IPS-15b (cell line): ENCODE measurements around the gene KATNAL1.
"Not testable (repeated sequence)": the region's sequence is repeated elsewhere in the genome, so short reads cannot be mapped to it uniquely, and the experiment has no call there.

Source experiments
- H3K27me3 ChIP-seq: one replicate; pipeline ENCODE4 v1.6.1; 2013; ENCODE audit warnings: low read length; ENCODE audit not compliant: control insufficient read depth, insufficient read depth
- H3K36me3 ChIP-seq: one replicate; pipeline ENCODE4 v1.6.1; 2013; ENCODE audit warnings: low read length; ENCODE audit not compliant: control insufficient read depth, insufficient read depth
- H3K4me1 ChIP-seq: one replicate; pipeline ENCODE4 v1.6.1; 2013; ENCODE audit warnings: mild to moderate bottlenecking, low read length; ENCODE audit not compliant: control insufficient read depth, insufficient read depth
- H3K4me3 ChIP-seq: one replicate; pipeline ENCODE4 v1.5.1; 2013; ENCODE audit warnings: low read depth, low read length
- H3K9ac ChIP-seq: one replicate; pipeline ENCODE4 v1.6.1; 2013; ENCODE audit warnings: low read depth, mild to moderate bottlenecking, low read length
- H3K9me3 ChIP-seq: one replicate; pipeline ENCODE4 v1.6.1; 2013; ENCODE audit warnings: mild to moderate bottlenecking, low read length; ENCODE audit not compliant: control insufficient read depth, insufficient read depth

KATNAL1 gene

DNA sequence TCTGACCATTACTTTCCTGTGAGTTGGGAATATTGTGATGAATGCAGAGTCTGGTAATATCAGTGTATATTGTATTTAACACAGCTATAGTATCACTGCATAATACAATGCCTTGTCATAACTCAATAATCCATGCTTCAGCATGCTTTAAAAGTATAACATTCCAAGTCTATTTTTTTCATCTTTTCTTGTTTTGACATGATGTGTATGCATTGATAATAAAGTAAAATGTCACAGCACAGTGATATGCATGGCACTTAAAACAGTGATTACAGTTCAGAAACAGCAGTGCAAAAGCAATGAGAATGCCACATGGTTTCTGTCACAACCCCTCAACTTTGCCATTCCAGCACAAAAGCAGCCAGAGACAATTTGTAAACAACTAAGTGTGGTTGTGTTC lies 17.8 kb downstream of the KATNAL1 start:
- Histone ChIP-seq H3K9ac (no peak overlapping the region), H3K36me3 (peaks cover 2% of the 10 kb centered on the region), H3K27me3 (no peaks in the 10 kb centered on the region), H3K9me3 (no peaks in the 10 kb centered on the region), H3K4me1 (peaks cover 2% of the 10 kb centered on the region), H3K4me3 (no peak overlapping the region)

DNA sequence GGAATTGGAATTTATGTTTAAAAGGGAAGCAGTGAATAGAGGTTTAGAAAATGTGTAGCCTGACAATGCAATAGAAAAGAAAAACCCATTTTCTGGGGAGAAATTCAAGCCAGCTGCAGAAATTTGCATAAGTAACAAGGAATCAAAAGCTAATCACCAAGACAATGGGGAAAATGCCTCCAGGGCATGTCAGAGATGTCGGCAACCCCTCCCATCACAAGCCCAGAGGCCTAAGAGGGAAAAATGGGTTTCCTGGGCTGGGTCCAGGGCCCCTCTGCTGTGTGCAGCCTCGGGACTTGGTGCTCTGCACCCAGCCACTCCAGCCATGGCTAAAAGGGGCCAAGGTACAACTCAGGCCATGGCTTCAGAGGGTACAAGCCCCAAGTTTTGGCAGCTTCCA lies 21.3 kb downstream of the KATNAL1 start:
- not testable (repeated sequence) for H3K27me3 ChIP-seq, H3K4me1 ChIP-seq, H3K9me3 ChIP-seq, H3K36me3 ChIP-seq, H3K9ac ChIP-seq, H3K4me3 ChIP-seq

DNA sequence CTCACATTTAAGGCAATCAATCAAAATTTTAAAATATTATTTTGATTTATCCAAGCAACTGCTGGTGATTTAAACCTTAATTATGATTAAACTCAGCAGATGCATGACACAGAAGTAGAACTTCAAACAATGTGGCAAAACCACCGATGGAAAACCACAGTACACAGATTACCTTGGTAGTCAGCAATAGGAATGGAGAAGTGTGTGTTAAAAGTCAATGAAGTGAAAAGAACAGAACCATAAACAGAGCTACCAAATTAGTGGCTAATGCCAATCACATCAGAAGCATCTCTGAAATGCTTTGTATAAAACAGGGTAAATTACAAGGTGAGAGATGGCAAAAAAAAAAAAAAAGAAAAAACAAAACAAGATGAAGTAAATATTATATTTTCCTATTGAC lies 31.2 kb downstream of the KATNAL1 start:
- no peaks in the 10 kb centered on the region for H3K27me3 ChIP-seq
- no peak overlapping the region for H3K9ac ChIP-seq
- H3K4me1 ChIP-seq = no peaks in the 10 kb centered on the region
- H3K36me3 ChIP-seq = no peaks in the 10 kb centered on the region
- H3K9me3 ChIP-seq = no peaks in the 10 kb centered on the region
- no peak overlapping the region for H3K4me3 ChIP-seq

DNA sequence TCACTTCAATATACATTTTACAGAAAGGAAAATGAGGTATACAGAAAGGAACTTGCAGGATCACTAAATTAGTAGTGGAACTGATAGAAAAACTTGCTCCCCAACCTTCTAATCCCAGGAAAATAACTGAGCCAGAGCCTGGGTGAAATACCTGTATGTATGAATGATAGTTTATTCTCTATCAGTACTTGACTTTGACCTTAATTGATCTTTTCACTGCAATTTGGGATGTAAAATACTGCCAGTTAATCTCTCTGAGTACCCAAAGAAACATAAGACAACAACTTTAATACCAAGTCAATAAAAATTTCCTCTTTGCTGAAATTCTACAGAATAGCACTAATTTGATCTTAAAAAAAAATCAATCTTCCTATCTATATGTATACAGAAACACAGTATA lies 33.3 kb downstream of the KATNAL1 start:
- Histone ChIP-seq H3K4me3 (no peak overlapping the region), H3K9ac (no peak overlapping the region), H3K36me3 (no peaks in the 10 kb centered on the region), H3K9me3 (no peaks in the 10 kb centered on the region), H3K4me1 (no peaks in the 10 kb centered on the region), H3K27me3 (no peaks in the 10 kb centered on the region)

DNA sequence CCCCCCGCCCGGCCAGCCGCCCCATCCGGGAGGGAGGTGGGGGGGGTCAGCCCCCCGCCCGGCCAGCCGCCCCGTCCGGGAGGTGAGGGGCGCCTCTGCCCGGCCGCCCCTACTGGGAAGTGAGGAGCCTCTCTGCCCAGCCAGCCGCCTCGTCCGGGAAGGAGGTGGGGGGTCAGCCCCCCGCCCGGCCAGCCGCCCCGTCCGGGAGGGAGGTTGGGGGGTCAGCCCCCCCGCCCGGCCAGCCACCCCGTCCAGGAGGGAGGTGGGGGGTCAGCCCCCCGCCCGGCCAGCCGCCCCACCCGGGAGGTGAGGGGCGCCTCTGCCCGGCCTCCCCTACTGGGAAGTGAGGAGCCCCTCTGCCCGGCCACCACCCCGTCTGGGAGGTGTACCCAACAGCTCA lies 37.3 kb downstream of the KATNAL1 start:
- H3K9me3 ChIP-seq, H3K9ac ChIP-seq, H3K36me3 ChIP-seq, H3K4me3 ChIP-seq, H3K4me1 ChIP-seq, H3K27me3 ChIP-seq: not testable (repeated sequence)

DNA sequence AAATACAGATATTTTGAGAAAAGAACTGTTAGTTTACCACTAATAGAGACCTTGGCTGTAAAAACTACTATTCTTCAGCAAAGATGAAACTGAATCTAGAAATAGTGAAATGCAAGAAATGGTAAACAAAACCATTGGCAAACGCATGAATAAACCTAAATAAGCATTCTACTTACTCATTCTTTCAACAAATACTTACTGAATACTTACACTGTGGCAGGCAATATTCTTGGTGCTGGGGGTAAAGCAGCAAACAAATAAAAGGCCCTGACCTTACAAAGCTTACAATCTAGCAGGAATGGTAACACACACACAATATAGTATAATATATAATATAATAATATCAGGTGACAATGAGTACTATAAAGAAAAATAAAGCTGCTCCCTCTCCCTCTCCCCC lies 38.7 kb downstream of the KATNAL1 start:
- no peaks in the 10 kb centered on the region for H3K9me3 ChIP-seq
- H3K36me3 ChIP-seq = no peaks in the 10 kb centered on the region
- H3K27me3 ChIP-seq = no peaks in the 10 kb centered on the region
- no peak overlapping the region for H3K4me3 ChIP-seq
- no peak overlapping the region for H3K9ac ChIP-seq
- no peaks in the 10 kb centered on the region for H3K4me1 ChIP-seq

DNA sequence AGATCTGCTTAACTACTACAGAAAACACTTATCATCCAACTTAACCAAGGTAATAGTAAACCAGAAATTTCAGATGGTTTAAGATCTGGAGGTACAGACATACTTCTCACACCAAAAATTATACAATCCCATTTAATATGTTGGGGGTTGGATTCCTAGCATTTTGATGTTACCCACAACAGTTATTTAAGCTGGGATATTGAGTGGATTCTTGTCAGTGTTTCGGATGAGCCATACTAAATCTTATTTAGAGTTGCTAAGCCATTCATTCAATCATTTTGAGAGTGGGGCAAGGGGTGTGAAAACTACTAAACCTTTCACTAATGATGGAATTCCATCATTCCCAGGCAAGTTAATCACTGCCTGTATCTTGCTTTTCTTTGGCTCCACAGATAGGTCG lies 40.6 kb downstream of the KATNAL1 start:
- Histone ChIP-seq H3K4me3 (no peak overlapping the region), H3K27me3 (no peaks in the 10 kb centered on the region), H3K9me3 (no peaks in the 10 kb centered on the region), H3K4me1 (no peaks in the 10 kb centered on the region), H3K9ac (no peak overlapping the region), H3K36me3 (no peaks in the 10 kb centered on the region)

DNA sequence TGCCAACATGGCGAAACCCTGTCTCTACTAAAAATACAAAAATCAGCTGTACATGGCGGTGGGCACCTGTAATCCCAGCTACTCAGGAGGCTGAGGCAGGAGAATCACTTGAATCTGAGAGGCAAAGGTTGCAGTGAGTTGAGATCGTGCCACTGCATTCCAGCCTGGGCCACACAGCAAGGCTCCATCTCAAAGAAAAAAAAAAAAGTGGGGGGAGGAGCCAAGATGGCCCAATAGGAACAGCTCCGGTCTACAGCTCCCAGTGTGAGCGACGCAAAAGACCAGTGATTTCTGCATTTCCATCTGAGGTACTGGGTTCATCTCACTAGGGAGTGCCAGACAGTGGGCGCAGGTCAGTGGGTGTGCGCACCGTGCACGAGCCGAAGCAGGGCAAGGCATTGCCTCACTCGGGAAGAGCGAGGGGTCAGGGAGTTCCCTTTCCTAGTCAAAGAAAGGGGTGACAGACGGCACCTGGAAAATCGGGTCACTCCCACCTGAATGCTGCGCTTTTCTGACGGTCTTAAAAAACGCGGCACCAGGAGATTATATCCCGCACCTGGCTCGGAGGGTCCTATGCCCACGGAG lies 48.1 kb downstream of the KATNAL1 start:
- not testable (repeated sequence) for H3K36me3 ChIP-seq, H3K27me3 ChIP-seq, H3K4me3 ChIP-seq, H3K9ac ChIP-seq, H3K9me3 ChIP-seq
- H3K4me1 ChIP-seq = peaks cover 10% of the 10 kb centered on the region

DNA sequence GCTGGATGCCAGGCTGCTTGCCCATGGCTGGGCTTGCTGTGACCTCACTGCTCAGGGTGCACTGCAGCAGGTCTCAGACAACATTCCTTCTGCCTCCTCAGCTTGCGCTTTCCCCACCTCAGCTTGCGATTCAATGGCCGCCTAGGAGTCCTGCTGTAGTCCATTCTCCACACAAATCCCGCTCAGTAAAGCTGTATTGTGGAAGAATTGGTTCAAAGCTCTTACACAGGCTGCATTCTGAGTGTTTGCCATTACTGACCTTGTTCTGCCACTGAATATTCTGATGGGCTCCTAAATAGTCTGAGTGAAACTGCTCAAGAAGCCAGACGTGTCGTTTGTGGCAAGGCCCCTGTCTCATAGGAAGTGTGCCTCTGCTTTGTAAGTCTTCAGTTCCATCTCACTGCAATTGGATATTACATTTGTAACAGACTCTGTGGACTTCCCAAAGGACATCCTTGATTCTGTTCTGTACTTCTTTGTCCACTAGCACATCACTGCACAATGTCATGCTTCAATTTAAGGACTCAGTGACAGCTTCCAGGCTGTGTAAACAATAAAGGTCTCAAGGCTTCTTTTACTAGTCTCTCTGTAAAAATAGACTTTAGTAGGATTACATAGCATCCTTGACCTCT lies 49.8 kb downstream of the KATNAL1 start:
- Histone ChIP-seq H3K27me3 (no peaks in the 10 kb centered on the region), H3K36me3 (no peaks in the 10 kb centered on the region), H3K9ac (no peak overlapping the region), H3K9me3 (no peaks in the 10 kb centered on the region), H3K4me1 (peaks cover 10% of the 10 kb centered on the region), H3K4me3 (no peak overlapping the region)

DNA sequence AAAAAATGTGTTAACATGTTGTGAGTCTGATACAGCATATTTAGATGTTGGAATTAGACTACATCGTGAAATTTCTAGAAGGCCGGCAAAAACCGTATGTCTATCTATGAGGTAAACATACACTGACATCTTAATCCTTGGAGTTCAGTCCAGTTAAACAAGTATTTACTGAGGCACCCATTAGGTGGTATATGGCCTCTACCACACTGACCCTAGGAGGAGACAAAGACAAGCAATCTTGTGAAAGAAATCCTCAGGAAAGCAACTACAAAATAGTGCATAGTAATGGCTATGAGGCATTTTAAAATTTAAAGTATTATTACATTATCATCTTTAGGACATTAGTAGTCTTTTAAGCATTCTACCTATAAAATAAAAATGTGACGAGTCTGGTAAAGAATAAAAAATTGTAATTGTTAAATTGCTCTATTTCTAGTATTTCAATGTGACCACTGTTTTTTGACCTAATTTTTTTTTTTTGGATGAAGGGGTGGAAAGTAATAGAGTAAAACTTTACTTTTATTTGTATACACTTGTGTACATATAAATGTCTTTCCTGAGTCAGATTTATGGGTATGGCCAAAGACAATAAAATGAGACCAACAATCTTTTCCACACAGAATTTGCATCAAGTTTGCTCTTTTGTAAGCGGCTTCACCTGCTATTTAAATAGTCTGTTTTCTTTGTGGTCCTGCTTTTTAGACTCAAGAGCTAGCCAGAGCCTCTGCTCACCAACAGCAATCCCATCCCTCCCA lies 50.5 kb downstream of the KATNAL1 start:
- H3K4me1 ChIP-seq = peaks cover 10% of the 10 kb centered on the region

DNA sequence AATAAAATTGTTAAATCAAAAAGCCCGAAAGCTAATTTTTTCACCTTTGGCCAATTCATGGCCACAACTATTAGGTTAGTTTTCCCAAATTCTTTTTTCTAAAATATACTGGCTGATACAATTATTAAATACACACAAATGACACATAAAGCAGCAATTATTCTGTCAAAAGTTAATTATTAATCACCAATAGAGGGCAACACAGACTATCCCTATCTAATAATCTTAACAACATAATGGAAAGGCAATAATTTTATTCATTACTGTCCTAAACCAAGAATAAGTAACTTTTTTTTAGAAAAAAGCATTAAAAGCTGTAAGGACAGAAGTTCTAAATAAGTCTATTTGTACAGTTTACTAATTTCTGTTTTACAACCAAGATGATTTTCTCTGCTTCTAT lies 51.7 kb downstream of the KATNAL1 start:
- H3K4me1 ChIP-seq = peaks cover 10% of the 10 kb centered on the region
- no peaks in the 10 kb centered on the region for H3K9me3 ChIP-seq
- no peak overlapping the region for H3K9ac ChIP-seq
- H3K27me3 ChIP-seq = no peaks in the 10 kb centered on the region
- no peak overlapping the region for H3K4me3 ChIP-seq
- H3K36me3 ChIP-seq = no peaks in the 10 kb centered on the region

More for the DNA sequence above, 50.5 kb downstream of the KATNAL1 start:
- no peaks in the 10 kb centered on the region for H3K27me3 ChIP-seq
- H3K4me3 ChIP-seq = no peak overlapping the region
- H3K9ac ChIP-seq = no peak overlapping the region
- no peaks in the 10 kb centered on the region for H3K9me3 ChIP-seq
- H3K36me3 ChIP-seq = no peaks in the 10 kb centered on the region

DNA sequence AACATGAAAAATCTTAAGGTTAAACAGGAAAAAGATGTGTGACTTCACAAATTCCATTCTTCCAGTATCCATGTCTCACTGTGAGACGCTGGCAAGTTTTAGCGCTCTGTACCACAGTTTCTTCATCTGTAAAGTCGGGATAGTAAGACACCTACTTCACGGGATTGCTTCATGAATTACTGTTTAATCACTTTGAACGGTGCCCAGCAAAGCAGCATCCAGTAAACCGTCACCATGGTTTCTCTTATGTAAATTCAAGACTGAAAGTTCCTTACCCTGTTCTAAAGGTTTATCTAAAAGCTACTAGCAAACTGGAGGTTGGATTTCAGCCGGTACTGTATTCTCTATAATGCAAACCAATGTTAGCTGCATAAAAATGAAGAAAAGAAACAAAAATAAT lies 53.5 kb downstream of the KATNAL1 start:
- Histone ChIP-seq H3K9ac (no peak overlapping the region), H3K4me3 (no peak overlapping the region), H3K4me1 (peaks cover 10% of the 10 kb centered on the region), H3K36me3 (no peaks in the 10 kb centered on the region), H3K27me3 (no peaks in the 10 kb centered on the region), H3K9me3 (no peaks in the 10 kb centered on the region)
